Adrenal gland (tissue), 12 donors: Measurements from ENCODE around the gene EXO1. TPM values are rescaled to one million over a fixed set of nuclear protein-coding genes. Genes with fewer than 3 reads are reported as not detected.
A peak's percentile ranks its signal among the peaks of the same experiment; 100 is the strongest.
"Not testable (repeated sequence)": the region's sequence is repeated elsewhere in the genome, so short reads cannot be mapped to it uniquely, and the experiment has no call there.

Source experiments
- DNase-seq, 7 donors: peaks; one replicate each; pipeline ENCODE4 v3.0.0-alpha.2; 2019 to 2020
- H3K27ac ChIP-seq, 5 donors: fragments of 200-600 bp; sonication (generic) in 4 of 5; 1 replicate in 3 of 5; 2 replicates in 2 of 5; pipeline versions ENCODE4 v1.5.1 to v1.8.0; 2016 to 2020; ENCODE audit warnings: mild to moderate bottlenecking in 1 of 5
- H3K27me3 ChIP-seq: fragments of 200-600 bp; 2 replicates; pipeline ENCODE4 v1.8.0; 2021
- H3K36me3 ChIP-seq, 2 donors: fragments of 200-600 bp; replicated peaks in 1 of 2; 1 replicate in 1 of 2; 2 replicates in 1 of 2; pipeline versions ENCODE4 v1.5.1 to v1.8.0; 2018 to 2022
- H3K4me1 ChIP-seq, 2 donors: fragments of 200-600 bp; replicated peaks in 1 of 2; 1 replicate in 1 of 2; 2 replicates in 1 of 2; pipeline versions ENCODE4 v1.5.1 to v1.8.0; 2018 to 2021
- H3K4me3 ChIP-seq, 4 donors: fragments of 200-600 bp; sonication (generic) in 3 of 4; one replicate each; pipeline ENCODE4 v1.5.1; 2016 to 2018
- H3K9me3 ChIP-seq, 3 donors: fragments of 200-600 bp; sonication (generic) in 1 of 3; replicated peaks in 1 of 3; 1 replicate in 2 of 3; 2 replicates in 1 of 3; pipeline versions ENCODE4 v1.5.1 to v1.8.0; 2016 to 2021
- CTCF ChIP-seq, 6 experiments: fragments of 450-650 bp in 4 of 6; fragments of 200-600 bp in 2 of 6; sonication (generic) in 1 of 6; IDR thresholded peaks; 1 replicate in 5 of 6; 2 replicates in 1 of 6; pipeline versions ENCODE4 v1.5.1 to v1.8.0; 2016 to 2021; ENCODE audit warnings: antibody characterized with exemption in 6 of 6, mild to moderate bottlenecking in 2 of 6, moderate library complexity in 1 of 6
- POLR2A ChIP-seq, 2 donors: fragments of 450-650 bp; IDR thresholded peaks; one replicate each; pipeline ENCODE4 v1.6.1; 2017; ENCODE audit warnings: antibody characterized with exemption in 2 of 2, mild to moderate bottlenecking in 2 of 2, moderate library complexity in 1 of 2
- WGBS, 4 donors: extraction: QIAGEN DNeasy Blood & Tissue Kit in 2 of 4; methylation state at CpG; one replicate each; pipeline versions ENCODE4 v1.1.5 to v1.1.7; 2013 to 2017; 5-methylcytosine and 5-hydroxymethylcytosine counted together
- intact Hi-C, 2 donors: fragments of 100-400 bp; cut with DNase I; formaldehyde crosslinking; loops; one replicate each; pipeline versions ENCODE4 v1.14.1 to v1.15.0; 2022 to 2023
- polyA plus RNA-seq, 3 donors: library from polyadenylated mRNA; stranded (reverse); fragments of 200-250 nt in 2 of 3; fragments of 350-450 nt in 1 of 3; fragmentation: Illumina TruSeq in 1 of 3; extraction: RNeasy Lipid Tissue Mini Kit (QIAGEN cat#74804) in 1 of 3; gene quantifications; one replicate each; pipeline ENCODE4 v1.2.3, GENCODE V29; 2013 to 2014
- total RNA-seq, 9 donors: library from RNA; depleted of rRNA in 4 of 9; stranded (reverse); fragments of >200 nt in 4 of 9; fragments of 120-200 nt in 1 of 9; fragmentation: NEBNext Ultra II Directional in 1 of 9; extraction: Animal tissue kit (Norgen Biotek cat#: 25700) in 1 of 9; gene quantifications; one replicate each; pipeline versions ENCODE4 v1.1.0 to v1.2.4, GENCODE V29; 2013 to 2023
- donor health status: healthy with polysubstance abuse.
- donor health status: Bipolar disorder and iron deficiency.
- donor health status: DM: yes; HTN: yes; CAD: no.
- donor health status: DM: no; HTN: no; CAD: no.
- donor health status: DM: no; HTN: no; CAD: no.
- donor health status: DM: yes; HTN: yes; CAD: no.

Gene EXO1
- total and polyA plus RNA-seq, 12 donors, result 0.13 to 9.0 (median 0.88) TPM; not detected in 2

- no peak for TF ChIP-seq CTCF (IDR thresholded peaks at IDR 0.05)
- TF ChIP-seq POLR2A (IDR thresholded peaks at IDR 0.05), result no peak
- Histone ChIP-seq H3K9me3 (no peaks in the 10 kb centered on the region), H3K36me3 (no peaks in the 10 kb centered on the region), H3K27me3 (no peaks in the 10 kb centered on the region), H3K27ac (no peak overlapping the region), H3K4me1 (no peaks in the 10 kb centered on the region), H3K4me3 (no peak overlapping the region)
- intact Hi-C loops, result no loop called here
- no peak for DNase-seq
- 91 to 100% (median 94%) methylated on average over 1 of the region's 1 CpG for WGBS, 4 donors
These were observed 24.1 kb upstream of the EXO1 start for GRCh38 chr1:241823925-241824324.

- Histone ChIP-seq H3K36me3 (no peaks in the 10 kb centered on the region), H3K27ac (no peak overlapping the region), H3K9me3 (no peaks in the 10 kb centered on the region), H3K27me3 (no peaks in the 10 kb centered on the region), H3K4me3 (no peak overlapping the region), H3K4me1 (no peaks in the 10 kb centered on the region)
- DNase-seq, result peak in 2 of 7 donors; percentile 13 to 22
- intact Hi-C loops, result no loop called here
- no peak for TF ChIP-seq CTCF (IDR thresholded peaks at IDR 0.05)
- no peak for TF ChIP-seq POLR2A (IDR thresholded peaks at IDR 0.05)
These were observed 22.4 kb upstream of the EXO1 start for GRCh38 chr1:241825581-241825980.

- H3K27me3 ChIP-seq, intact Hi-C loops, DNase-seq, H3K4me3 ChIP-seq, H3K36me3 ChIP-seq, H3K4me1 ChIP-seq, H3K27ac ChIP-seq, H3K9me3 ChIP-seq: not testable (repeated sequence)
- WGBS, 4 donors, result 92 to 96% (median 94%) methylated on average over 9 of the region's 9 CpGs
These were observed 21.4 kb upstream of the EXO1 start for GRCh38 chr1:241826613-241827012.

GRCh38 chr1:241827264-241827663 lies 20.7 kb upstream of the EXO1 start:
- 88 to 92% (median 89%) methylated on average over 1 to 2 of the region's 2 CpGs for WGBS, 4 donors
- no peak overlapping the region for H3K27ac ChIP-seq
- intact Hi-C loops, result no loop called here
- no peaks in the 10 kb centered on the region for H3K27me3 ChIP-seq
- TF ChIP-seq CTCF (IDR thresholded peaks at IDR 0.05), result no peak
- H3K4me3 ChIP-seq, result no peak overlapping the region
- no peaks in the 10 kb centered on the region for H3K9me3 ChIP-seq
- H3K4me1 ChIP-seq, result no peaks in the 10 kb centered on the region
- no peak for DNase-seq
- H3K36me3 ChIP-seq, result no peaks in the 10 kb centered on the region

GRCh38 chr1:241828463-241829021 lies 19.5 kb upstream of the EXO1 start:
- H3K4me1 ChIP-seq, result no peaks in the 10 kb centered on the region
- no peaks in the 10 kb centered on the region for H3K36me3 ChIP-seq
- intact Hi-C loops, result no loop called here
- no peaks in the 10 kb centered on the region for H3K9me3 ChIP-seq
- no peak overlapping the region for H3K4me3 ChIP-seq
- WGBS, 4 donors, result 68 to 77% (median 75%) methylated on average over 3 of the region's 3 CpGs
- H3K27ac ChIP-seq, result no peak overlapping the region
- TF ChIP-seq CTCF (IDR thresholded peaks at IDR 0.05) (no peak), POLR2A (IDR thresholded peaks at IDR 0.05) (no peak)
- H3K27me3 ChIP-seq, result no peaks in the 10 kb centered on the region
- no peak for DNase-seq
